ENCODE results near the gene VNN1. TPM values are rescaled to one million over a fixed set of nuclear protein-coding genes. Genes with fewer than 3 reads are reported as not detected.

The VNN1 gene
- total and polyA plus RNA-seq, 4 donors: 2.2 to 64.9 (median 3.3) TPM

GRCh38 chr6:132730560-132730959 lies 16.7 kb upstream of the VNN1 start:
- ATAC-seq (ENCODE audit: insufficient read depth, low FRiP score) (peak; percentile 59), DNase-seq (peak in 2 of 3 donors; percentile 47 to 66)
- H3K4me3 ChIP-seq: no peak overlapping the region
- WGBS, 2 donors: 32 to 52% methylated on average over 3 of the region's 3 CpGs
- no peaks in the 10 kb centered on the region for H3K9me3 ChIP-seq (ENCODE audit: control insufficient read depth in 4 of 4, insufficient read depth in 3 of 4, low read length in 3 of 4)
- H3K27me3 ChIP-seq (ENCODE audit: control insufficient read depth in 3 of 3, insufficient read depth in 3 of 3, low read length in 2 of 3): no peaks in the 10 kb centered on the region
- H3K27ac ChIP-seq (ENCODE audit: low read depth in 1 of 2, low read length in 1 of 2): no peak overlapping the region
- H3K36me3 ChIP-seq (ENCODE audit: control insufficient read depth in 4 of 4, insufficient read depth in 4 of 4, low read length in 4 of 4): no peaks in the 10 kb centered on the region
- H3K4me1 ChIP-seq (ENCODE audit: control insufficient read depth in 5 of 5, insufficient read depth in 5 of 5, low read length in 5 of 5): peaks cover 0 to 6% (median 1%) of the 10 kb centered on the region in 5 donors
- H3K9ac ChIP-seq (ENCODE audit: insufficient read depth in 1 of 2, low read length in 2 of 2): no peak overlapping the region
- TF ChIP-seq CTCF (IDR thresholded peaks at IDR 0.05; ENCODE audit: control extremely low read depth, extremely low read depth): no peak

- H3K27me3 ChIP-seq (ENCODE audit: control insufficient read depth in 3 of 3, insufficient read depth in 3 of 3, low read length in 2 of 3): no peaks in the 10 kb centered on the region
- no peak overlapping the region for H3K4me3 ChIP-seq
- WGBS, 2 donors: 84 to 87% methylated on average over 4 of the region's 4 CpGs
- ATAC-seq (ENCODE audit: insufficient read depth, low FRiP score) (no peak), DNase-seq (no peak)
- H3K36me3 ChIP-seq (ENCODE audit: control insufficient read depth in 4 of 4, insufficient read depth in 4 of 4, low read length in 4 of 4): no peaks in the 10 kb centered on the region
- no peak overlapping the region for H3K27ac ChIP-seq (ENCODE audit: low read depth in 1 of 2, low read length in 1 of 2)
- no peaks in the 10 kb centered on the region for H3K4me1 ChIP-seq (ENCODE audit: control insufficient read depth in 5 of 5, insufficient read depth in 5 of 5, low read length in 5 of 5)
- H3K9me3 ChIP-seq (ENCODE audit: control insufficient read depth in 4 of 4, insufficient read depth in 3 of 4, low read length in 3 of 4): no peaks in the 10 kb centered on the region
- H3K9ac ChIP-seq (ENCODE audit: insufficient read depth in 1 of 2, low read length in 2 of 2): no peak overlapping the region
- TF ChIP-seq CTCF (IDR thresholded peaks at IDR 0.05; ENCODE audit: control extremely low read depth, extremely low read depth): no peak
These were observed 14.8 kb upstream of the VNN1 start for GRCh38 chr6:132728616-132729015.

- no peak for TF ChIP-seq CTCF (IDR thresholded peaks at IDR 0.05; ENCODE audit: control extremely low read depth, extremely low read depth)
- H3K36me3 ChIP-seq (ENCODE audit: control insufficient read depth in 4 of 4, insufficient read depth in 4 of 4, low read length in 4 of 4): no peaks in the 10 kb centered on the region
- no peaks in the 10 kb centered on the region for H3K27me3 ChIP-seq (ENCODE audit: control insufficient read depth in 3 of 3, insufficient read depth in 3 of 3, low read length in 2 of 3)
- no peak for ATAC-seq (ENCODE audit: insufficient read depth, low FRiP score)
- no peak overlapping the region for H3K4me3 ChIP-seq
- 93 to 95% methylated on average over 4 of the region's 4 CpGs for WGBS, 2 donors
- no peaks in the 10 kb centered on the region for H3K9me3 ChIP-seq (ENCODE audit: control insufficient read depth in 4 of 4, insufficient read depth in 3 of 4, low read length in 3 of 4)
- no peak overlapping the region for H3K27ac ChIP-seq (ENCODE audit: low read depth in 1 of 2, low read length in 1 of 2)
- H3K4me1 ChIP-seq (ENCODE audit: control insufficient read depth in 5 of 5, insufficient read depth in 5 of 5, low read length in 5 of 5): no peaks in the 10 kb centered on the region
- H3K9ac ChIP-seq (ENCODE audit: insufficient read depth in 1 of 2, low read length in 2 of 2): no peak overlapping the region
- DNase-seq: no peak
These were observed 12.7 kb upstream of the VNN1 start for GRCh38 chr6:132726608-132726975.

DNA sequence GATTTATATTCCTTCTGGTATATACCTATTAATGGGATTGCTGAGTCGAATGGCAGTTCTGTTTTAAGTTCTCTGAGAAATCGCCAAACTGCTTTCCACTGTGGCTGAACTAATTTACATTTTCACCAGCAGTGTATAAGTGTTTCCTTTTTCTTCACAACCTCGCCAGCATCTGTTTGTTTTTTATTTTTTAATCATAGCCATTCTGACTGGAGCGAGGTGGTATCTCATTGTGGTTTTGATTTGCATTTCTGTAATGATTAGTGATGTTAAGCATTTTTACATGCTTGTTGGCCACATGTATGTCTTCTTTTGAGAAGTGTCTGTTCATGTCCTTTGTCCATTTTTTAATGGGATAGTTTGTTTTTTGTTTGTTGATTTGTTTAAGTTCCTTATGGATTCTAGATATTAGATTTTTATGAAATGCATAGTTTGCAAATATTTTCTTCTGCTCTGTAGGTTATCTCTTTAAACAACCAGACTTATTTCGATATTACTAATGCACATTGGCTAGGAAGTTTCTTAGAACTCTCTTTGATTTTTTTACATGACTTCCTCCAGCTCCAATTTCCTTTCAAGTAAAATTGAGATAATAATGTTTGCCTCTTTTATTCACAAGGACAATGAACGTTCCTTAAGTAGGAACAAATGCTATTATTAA lies 12.2 kb upstream of the VNN1 start:
- Histone ChIP-seq H3K36me3 (ENCODE audit: control insufficient read depth in 4 of 4, insufficient read depth in 4 of 4, low read length in 4 of 4) (no peaks in the 10 kb centered on the region), H3K27ac (ENCODE audit: low read depth in 1 of 2, low read length in 1 of 2) (no peak overlapping the region), H3K9me3 (ENCODE audit: control insufficient read depth in 4 of 4, insufficient read depth in 3 of 4, low read length in 3 of 4) (no peaks in the 10 kb centered on the region), H3K27me3 (ENCODE audit: control insufficient read depth in 3 of 3, insufficient read depth in 3 of 3, low read length in 2 of 3) (no peaks in the 10 kb centered on the region), H3K9ac (ENCODE audit: insufficient read depth in 1 of 2, low read length in 2 of 2) (no peak overlapping the region), H3K4me3 (no peak overlapping the region), H3K4me1 (ENCODE audit: control insufficient read depth in 5 of 5, insufficient read depth in 5 of 5, low read length in 5 of 5) (no peaks in the 10 kb centered on the region)
- TF ChIP-seq CTCF (IDR thresholded peaks at IDR 0.05; ENCODE audit: control extremely low read depth, extremely low read depth): no peak
- WGBS, 2 donors: 57 to 65% methylated on average over 6 of the region's 6 CpGs
- DNase-seq (no peak), ATAC-seq (ENCODE audit: insufficient read depth, low FRiP score) (no peak)

Data from lung (tissue), 12 donors.